A549 (cell line): Measurements from ENCODE around the gene EMSY. TPM values are rescaled to one million over a fixed set of nuclear protein-coding genes. Genes with fewer than 3 reads are reported as not detected.

ENCODE experiments used
- ATAC-seq, 2 experiments: fragments of 200-7000 bp in 1 of 2; fragments of >200 bp in 1 of 2; cut with Nextera tagmentation in 1 of 2; cut with Tn5 transposase in 1 of 2; 3 replicates each; pipeline versions ENCODE4 v1.8.0 to v1.9.1; 2018 to 2020; ENCODE audit warnings: mild to moderate bottlenecking in 1 of 2, moderate library complexity in 1 of 2
- CTCF ChIA-PET: fragments of 300-600 bp; sonication (Branson Sonifier 250); formaldehyde crosslinking; extraction: SDS; loops from one replicate; lab custom pipeline; 2021; ENCODE audit warnings: antibody characterized with exemption, inconsistent platforms; lab: Yijun Ruan, JAX
- POLR2A ChIA-PET: fragments of 350-600 bp; formaldehyde crosslinking; extraction: SDS; loops from one replicate; lab custom pipeline; 2021; ENCODE audit warnings: antibody characterized with exemption, inconsistent platforms; lab: Yijun Ruan, JAX
- DNase-seq, 2 experiments: peaks; one replicate each; pipeline versions ENCODE4 v3.0.0 to v3.0.0-alpha.2; 2011 to 2016; ENCODE audit warnings: low read depth in 1 of 2, low spot score in 1 of 2
- FAIRE-seq: peaks from 2 replicates; lab custom pipeline; 2011; peaks lifted over from hg19 to GRCh38; lab: Jason Lieb, UNC
- H3K27ac ChIP-seq, 2 experiments: fragments of >200 bp; sonication (Bioruptor Twin); formaldehyde crosslinking; 3 replicates each; pipeline ENCODE4 v1.5.1; 2016 to 2017
- H3K4me1 ChIP-seq: fragments of >200 bp; sonication (Bioruptor Twin); formaldehyde crosslinking; 3 replicates; pipeline ENCODE4 v1.6.1; 2016
- H3K4me2 ChIP-seq: fragments of >200 bp; sonication (Bioruptor Twin); formaldehyde crosslinking; 3 replicates; pipeline ENCODE4 v1.6.1; 2016
- H3K4me3 ChIP-seq: fragments of >200 bp; sonication (Bioruptor Twin); formaldehyde crosslinking; 3 replicates; pipeline ENCODE4 v1.5.1; 2016
- H3K9me3 ChIP-seq: fragments of >200 bp; sonication (Bioruptor Twin); formaldehyde crosslinking; 3 replicates; pipeline ENCODE4 v1.6.1; 2016
- CTCF ChIP-seq: fragments of >200 bp; sonication (Bioruptor Twin); formaldehyde crosslinking; IDR thresholded peaks from 3 replicates; pipeline ENCODE4 v1.5.1; 2016
- ESRRA ChIP-seq: fragments of 150-350 bp; IDR thresholded peaks from 2 replicates; pipeline ENCODE4 v1.6.1; 2014; ENCODE audit warnings: mild to moderate bottlenecking, low read length, borderline replicate concordance
- FOSB ChIP-seq: fragments of 250-450 bp; sonication (Bioruptor Pico); IDR thresholded peaks from 2 replicates; pipeline ENCODE4 v1.5.0; 2020; ENCODE audit warnings: mild to moderate bottlenecking, moderate library complexity
- FOSL2 ChIP-seq, 2 experiments: fragments of 450-650 bp in 1 of 2; fragments of >200 bp in 1 of 2; sonication (Bioruptor Twin) in 1 of 2; formaldehyde crosslinking; IDR thresholded peaks; 2 replicates each; pipeline versions ENCODE4 v1.5.0 to v1.6.1; 2016 to 2020; ENCODE audit warnings: mild to moderate bottlenecking in 1 of 2, moderate library complexity in 1 of 2
- FOXS1 ChIP-seq: fragments of 250-450 bp; sonication (Bioruptor Pico); IDR thresholded peaks from 2 replicates; pipeline ENCODE4 v1.5.0; 2020; ENCODE audit warnings: mild to moderate bottlenecking, moderate library complexity
- HOXB13 ChIP-seq: fragments of 250-450 bp; sonication (Bioruptor Pico); IDR thresholded peaks from 2 replicates; pipeline ENCODE4 v1.5.0; 2020; ENCODE audit warnings: low read depth, mild to moderate bottlenecking, moderate library complexity
- MYC ChIP-seq: IDR thresholded peaks from 2 replicates; pipeline ENCODE4 v1.6.1; 2012; ENCODE audit warnings: mild to moderate bottlenecking, inconsistent platforms, low read length, improper control_type of control experiment, borderline replicate concordance
- NPAS2 ChIP-seq: fragments of 250-450 bp; sonication (Bioruptor Pico); IDR thresholded peaks from 2 replicates; pipeline ENCODE4 v1.8.0; 2022; ENCODE audit warnings: mild to moderate bottlenecking, moderate library complexity, borderline replicate concordance
- NR3C1 ChIP-seq: fragments of >200 bp; sonication (Bioruptor Twin); formaldehyde crosslinking; IDR thresholded peaks from 3 replicates; pipeline ENCODE4 v1.6.1; 2017
- POLR2A ChIP-seq: IDR thresholded peaks from 2 replicates; pipeline ENCODE4 v1.6.1; 2012; ENCODE audit warnings: mild to moderate bottlenecking, low read length
- RAD21 ChIP-seq, 2 experiments: fragments of >200 bp in 1 of 2; sonication (Bioruptor Twin) in 1 of 2; formaldehyde crosslinking in 1 of 2; IDR thresholded peaks in 1 of 2; conservative IDR thresholded peaks in 1 of 2; 2 replicates in 1 of 2; 3 replicates in 1 of 2; pipeline ENCODE4 v1.6.1; 2012 to 2018; ENCODE audit warnings: inconsistent platforms in 1 of 2
- RCOR1 ChIP-seq: fragments of 150-350 bp; IDR thresholded peaks from 2 replicates; pipeline ENCODE4 v1.6.1; 2014; ENCODE audit warnings: antibody characterized with exemption, low read length, low read depth
- RFX5 ChIP-seq: fragments of 450-650 bp; IDR thresholded peaks from 2 replicates; pipeline ENCODE4 v1.7.1; 2014; ENCODE audit warnings: antibody characterized with exemption, mild to moderate bottlenecking, moderate library complexity
- RNF2 ChIP-seq: fragments of 200-600 bp; sonication (generic); IDR thresholded peaks from 2 replicates; pipeline ENCODE4 v1.6.1; 2016; ENCODE audit warnings: low read depth, mild to moderate bottlenecking, antibody characterized with exemption, moderate library complexity, borderline replicate concordance
- SREBF2 ChIP-seq: fragments of 450-650 bp; IDR thresholded peaks from 2 replicates; pipeline ENCODE4 v1.6.1; 2014; ENCODE audit warnings: mild to moderate bottlenecking, moderate library complexity
- USF2 ChIP-seq: fragments of 450-650 bp; IDR thresholded peaks from 2 replicates; pipeline ENCODE4 v1.6.1; 2014; ENCODE audit warnings: antibody characterized with exemption
- ZC3H11A ChIP-seq: fragments of 450-650 bp; IDR thresholded peaks from 2 replicates; pipeline ENCODE4 v1.6.1; 2014; ENCODE audit warnings: antibody characterized with exemption, mild to moderate bottlenecking
- ZNF302 ChIP-seq: fragments of 250-450 bp; sonication (Bioruptor Pico); IDR thresholded peaks from 2 replicates; pipeline ENCODE4 v1.9.0; 2021; ENCODE audit warnings: inconsistent platforms, mild to moderate bottlenecking, moderate library complexity
- WGBS: methylation state at CpG from one replicate; pipeline ENCODE4 v1.1.6; 2017; ENCODE audit errors: missing lambda C conversion rate; 5-methylcytosine and 5-hydroxymethylcytosine counted together
- polyA plus RNA-seq, 4 experiments: library from polyadenylated mRNA; depleted of rRNA in 3 of 4; stranded (reverse); fragments of >200 nt; fragmentation: RNase III in 1 of 4; extraction: RNeasy Plus Mini Kit Qiagen cat#74134 plus additional on column Dnase treatment in 1 of 4; gene quantifications; 2 replicates in 3 of 4; 3 replicates in 1 of 4; pipeline ENCODE4 v1.2.3, GENCODE V29; 2011 to 2017
- TF ChIP-seq, protein P1 (sequence below): fragments of >200 bp; sonication (Bioruptor Twin); formaldehyde crosslinking; IDR thresholded peaks from 2 replicates; pipeline ENCODE4 v1.6.1; 2016
- TF ChIP-seq, protein P2 (sequence below): fragments of 200-600 bp; sonication (generic); IDR thresholded peaks from 2 replicates; pipeline ENCODE4 v1.6.1; 2016; ENCODE audit warnings: antibody characterized with exemption, mild to moderate bottlenecking, moderate library complexity

Gene EMSY
- polyA plus RNA-seq, 2 of the 4 experiments (the other 2 are of a cell fraction) = 11.2 to 23.0 TPM

GRCh38 chr11:76588455-76589325 is 143.9 kb downstream of the EMSY start:
- 88% methylated on average over 22 of the region's 25 CpGs for whole genome bisulfite sequencing
- Histone ChIP-seq H3K4me1 (0 out of 3 replicates have a peak, but pooled peaks cover 3% of the 10 kb centered on the region), H3K4me2 (peak overlapping the region; percentile 14; the same call in 1 of the 3 replicates), H3K4me3 (no peak overlapping the region), H3K9me3 (peaks cover 5% of the 10 kb centered on the region; the same call in 1 of the 3 replicates), H3K27ac (no peak overlapping the region)
- DNase-seq (no peak), ATAC-seq (peak in 1 of 2 experiments; percentile 42; a peak in 3 of 6 replicates), FAIRE-seq (no peak)
- ChIA-PET POLR2A (no interaction called here), CTCF (interaction anchor here (1.2 to 4.3 kb wide), 3 partner anchors 9 to 11 kb away, joined by 3 to 20 read pairs (median 3); no protein-coding TSS in a partner anchor)
- no peak for TF ChIP-seq HOXB13 (CRISPR knock-in tag)
- TF ChIP-seq ESRRA = no peak
- TF ChIP-seq FOSB (CRISPR knock-in tag) = no peak
- TF ChIP-seq FOSL2 (IDR thresholded peaks at IDR 0.05) = no peak
- no peak for TF ChIP-seq FOSL2 (CRISPR knock-in tag; IDR thresholded peaks at IDR 0.05)
- TF ChIP-seq NPAS2 (CRISPR knock-in tag) = no peak
- TF ChIP-seq RCOR1 = no peak
- TF ChIP-seq NR3C1 = no peak
- TF ChIP-seq MYC = no peak
- TF ChIP-seq FOXS1 (CRISPR knock-in tag) = no peak
- TF ChIP-seq POLR2A = no peak
- no peak for TF ChIP-seq ZC3H11A
- TF ChIP-seq RAD21 (conservative IDR thresholded peaks at IDR 0.05 in 1 of 2, IDR thresholded peaks at IDR 0.05 in 1 of 2) = no peak

- H3K4me2 ChIP-seq = no peak overlapping the region
- DNase-seq (no peak), ATAC-seq (no peak), FAIRE-seq (no peak)
- no peak for TF ChIP-seq NR3C1
- TF ChIP-seq USF2 = no peak
- no peak for TF ChIP-seq SREBF2
- no peak for TF ChIP-seq POLR2A
- no peak for TF ChIP-seq CTCF
- no peak for TF ChIP-seq FOSL2 (IDR thresholded peaks at IDR 0.05)
- TF ChIP-seq FOSL2 (CRISPR knock-in tag; IDR thresholded peaks at IDR 0.05) = no peak
- no peak for TF ChIP-seq RNF2
- TF ChIP-seq ZC3H11A = no peak
- TF ChIP-seq, protein P1, sequence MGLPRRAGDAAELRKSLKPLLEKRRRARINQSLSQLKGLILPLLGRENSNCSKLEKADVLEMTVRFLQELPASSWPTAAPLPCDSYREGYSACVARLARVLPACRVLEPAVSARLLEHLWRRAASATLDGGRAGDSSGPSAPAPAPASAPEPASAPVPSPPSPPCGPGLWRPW = no peak
- TF ChIP-seq ZNF302 (CRISPR knock-in tag) = no peak
- no peak for TF ChIP-seq RFX5
- TF ChIP-seq, protein P2, sequence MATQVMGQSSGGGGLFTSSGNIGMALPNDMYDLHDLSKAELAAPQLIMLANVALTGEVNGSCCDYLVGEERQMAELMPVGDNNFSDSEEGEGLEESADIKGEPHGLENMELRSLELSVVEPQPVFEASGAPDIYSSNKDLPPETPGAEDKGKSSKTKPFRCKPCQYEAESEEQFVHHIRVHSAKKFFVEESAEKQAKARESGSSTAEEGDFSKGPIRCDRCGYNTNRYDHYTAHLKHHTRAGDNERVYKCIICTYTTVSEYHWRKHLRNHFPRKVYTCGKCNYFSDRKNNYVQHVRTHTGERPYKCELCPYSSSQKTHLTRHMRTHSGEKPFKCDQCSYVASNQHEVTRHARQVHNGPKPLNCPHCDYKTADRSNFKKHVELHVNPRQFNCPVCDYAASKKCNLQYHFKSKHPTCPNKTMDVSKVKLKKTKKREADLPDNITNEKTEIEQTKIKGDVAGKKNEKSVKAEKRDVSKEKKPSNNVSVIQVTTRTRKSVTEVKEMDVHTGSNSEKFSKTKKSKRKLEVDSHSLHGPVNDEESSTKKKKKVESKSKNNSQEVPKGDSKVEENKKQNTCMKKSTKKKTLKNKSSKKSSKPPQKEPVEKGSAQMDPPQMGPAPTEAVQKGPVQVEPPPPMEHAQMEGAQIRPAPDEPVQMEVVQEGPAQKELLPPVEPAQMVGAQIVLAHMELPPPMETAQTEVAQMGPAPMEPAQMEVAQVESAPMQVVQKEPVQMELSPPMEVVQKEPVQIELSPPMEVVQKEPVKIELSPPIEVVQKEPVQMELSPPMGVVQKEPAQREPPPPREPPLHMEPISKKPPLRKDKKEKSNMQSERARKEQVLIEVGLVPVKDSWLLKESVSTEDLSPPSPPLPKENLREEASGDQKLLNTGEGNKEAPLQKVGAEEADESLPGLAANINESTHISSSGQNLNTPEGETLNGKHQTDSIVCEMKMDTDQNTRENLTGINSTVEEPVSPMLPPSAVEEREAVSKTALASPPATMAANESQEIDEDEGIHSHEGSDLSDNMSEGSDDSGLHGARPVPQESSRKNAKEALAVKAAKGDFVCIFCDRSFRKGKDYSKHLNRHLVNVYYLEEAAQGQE = no peak
- CTCF ChIA-PET = interaction anchor here (1.2 to 4.3 kb wide), 3 partner anchors 9 to 13 kb away, joined by 3 to 20 read pairs (median 5); no protein-coding TSS in a partner anchor
- H3K4me3 ChIP-seq = no peak overlapping the region
- POLR2A ChIA-PET = no interaction called here
- H3K27ac ChIP-seq = no peak overlapping the region
- H3K4me1 ChIP-seq = 0 out of 3 replicates have a peak, but pooled peaks cover 3% of the 10 kb centered on the region
- H3K9me3 ChIP-seq = peaks cover 8% of the 10 kb centered on the region; the same call in 1 of the 3 replicates
- 84% methylated on average over 10 of the region's 10 CpGs for WGBS
Measured at GRCh38 chr11:76589477-76589876, 144.7 kb downstream of the EMSY start.
